Karpas-422 (cell line): ENCODE results near the gene CDKAL1. TPM values are rescaled to one million over a fixed set of nuclear protein-coding genes. Genes with fewer than 3 reads are reported as not detected.
"Not testable (repeated sequence)": the region's sequence is repeated elsewhere in the genome, so short reads cannot be mapped to it uniquely, and the experiment has no call there.

Source experiments
- DNase-seq: peaks from one replicate; pipeline ENCODE4 v3.0.0-alpha.2; 2015
- H2AFZ ChIP-seq: fragments of 200-600 bp; sonication (generic); 2 replicates; pipeline ENCODE4 v1.6.1; 2014; ENCODE audit warnings: antibody characterized with exemption, low read length, mixed read lengths
- H3K27ac ChIP-seq: fragments of 200-600 bp; sonication (generic); 2 replicates; pipeline ENCODE4 v1.5.1; 2014; ENCODE audit warnings: mild to moderate bottlenecking, low read length, moderate library complexity
- H3K27me3 ChIP-seq: fragments of 200-600 bp; sonication (generic); 2 replicates; pipeline ENCODE4 v1.6.1; 2014; ENCODE audit warnings: low read length, mixed read lengths
- H3K36me3 ChIP-seq: fragments of 200-600 bp; sonication (generic); 2 replicates; pipeline ENCODE4 v1.6.1; 2014; ENCODE audit warnings: low read length, mixed read lengths; ENCODE audit not compliant: insufficient read depth
- H3K4me1 ChIP-seq: fragments of 200-600 bp; sonication (generic); 2 replicates; pipeline ENCODE4 v1.6.1; 2014; ENCODE audit warnings: mild to moderate bottlenecking, low read length, mixed read lengths
- H3K4me2 ChIP-seq: fragments of 200-600 bp; sonication (generic); 2 replicates; pipeline ENCODE4 v1.6.1; 2014; ENCODE audit warnings: low read length, low read depth, mild to moderate bottlenecking; ENCODE audit not compliant: poor library complexity, severe bottlenecking
- H3K4me3 ChIP-seq: fragments of 200-600 bp; sonication (generic); 2 replicates; pipeline ENCODE4 v1.5.1; 2014; ENCODE audit warnings: mild to moderate bottlenecking, antibody characterized with exemption, low read length, mixed read lengths
- H3K79me2 ChIP-seq: fragments of 200-600 bp; sonication (generic); 2 replicates; pipeline ENCODE4 v1.6.1; 2014; ENCODE audit warnings: mild to moderate bottlenecking, low read length, mixed read lengths
- H3K9ac ChIP-seq: fragments of 200-600 bp; sonication (generic); 2 replicates; pipeline ENCODE4 v1.6.0; 2014; ENCODE audit warnings: low read length
- H3K9me2 ChIP-seq: fragments of 200-600 bp; sonication (generic), shearing (Covaris generic); replicated peaks from 2 replicates; pipeline ENCODE4 v1.6.0; 2014; ENCODE audit warnings: mild to moderate bottlenecking, low read length, moderate library complexity; ENCODE audit not compliant: insufficient read depth
- H3K9me3 ChIP-seq: fragments of 300-700, 200-600 bp; sonication (generic); 2 replicates; pipeline ENCODE4 v1.6.1; 2014; ENCODE audit warnings: low read length, mixed read lengths
- H4K20me1 ChIP-seq: fragments of 200-600 bp; sonication (generic); 2 replicates; pipeline ENCODE4 v1.6.1; 2014; ENCODE audit warnings: mild to moderate bottlenecking, antibody characterized with exemption, low read length, low read depth; ENCODE audit not compliant: insufficient read depth
- total RNA-seq: library from RNA; depleted of rRNA; stranded (reverse); fragments of >200 nt; shearing (Covaris generic); gene quantifications from 2 replicates; pipeline ENCODE4 v1.2.3, GENCODE V29; 2014; ENCODE audit warnings: low replicate concordance

Gene CDKAL1
- total RNA-seq, 1 experiment from 2014 or later: 23.7 TPM

- no peak overlapping the region for H3K4me3 ChIP-seq
- no peak overlapping the region for H3K27ac ChIP-seq
- H3K79me2 ChIP-seq: peaks cover 4% of the 10 kb centered on the region; the same call in 1 of the 2 replicates
- H3K9me2 ChIP-seq: no peaks in the 10 kb centered on the region
- H3K4me1 ChIP-seq: no peaks in the 10 kb centered on the region
- H4K20me1 ChIP-seq: peaks cover 9% of the 10 kb centered on the region; the same call in 1 of the 2 replicates
- H3K4me2 ChIP-seq: no peak overlapping the region
- no peaks in the 10 kb centered on the region for H3K27me3 ChIP-seq
- no peaks in the 10 kb centered on the region for H3K36me3 ChIP-seq
- H3K9ac ChIP-seq: no peak overlapping the region
- H3K9me3 ChIP-seq: no peaks in the 10 kb centered on the region
- H2AFZ ChIP-seq: no peak overlapping the region
- no peak for DNase-seq
Measured at GRCh38 chr6:20712011-20712410, 177.8 kb downstream of the CDKAL1 start.

- Histone ChIP-seq H3K9ac (no peak overlapping the region), H2AFZ (no peak overlapping the region), H3K27ac (no peak overlapping the region), H4K20me1 (no peaks in the 10 kb centered on the region), H3K79me2 (no peaks in the 10 kb centered on the region), H3K9me2 (no peaks in the 10 kb centered on the region), H3K4me3 (no peak overlapping the region), H3K27me3 (no peaks in the 10 kb centered on the region), H3K9me3 (no peaks in the 10 kb centered on the region), H3K4me2 (no peak overlapping the region), H3K36me3 (no peaks in the 10 kb centered on the region), H3K4me1 (0 out of 2 replicates have a peak, but pooled peaks cover 3% of the 10 kb centered on the region)
- DNase-seq: no peak
Measured at GRCh38 chr6:20715135-20715806, 181.0 kb downstream of the CDKAL1 start.

- no peaks in the 10 kb centered on the region for H3K36me3 ChIP-seq
- H3K4me1 ChIP-seq: 0 out of 2 replicates have a peak, but pooled peaks cover 3% of the 10 kb centered on the region
- H3K4me2 ChIP-seq: no peak overlapping the region
- no peak for DNase-seq
- no peaks in the 10 kb centered on the region for H4K20me1 ChIP-seq
- no peaks in the 10 kb centered on the region for H3K79me2 ChIP-seq
- no peaks in the 10 kb centered on the region for H3K9me3 ChIP-seq
- no peak overlapping the region for H2AFZ ChIP-seq
- H3K27ac ChIP-seq: no peak overlapping the region
- no peak overlapping the region for H3K9ac ChIP-seq
- no peaks in the 10 kb centered on the region for H3K9me2 ChIP-seq
- H3K4me3 ChIP-seq: no peak overlapping the region
- H3K27me3 ChIP-seq: no peaks in the 10 kb centered on the region
Measured at GRCh38 chr6:20716865-20717264, 182.6 kb downstream of the CDKAL1 start.

GRCh38 chr6:20717743-20718142 lies 183.5 kb downstream of the CDKAL1 start:
- Histone ChIP-seq H3K9me3 (no peaks in the 10 kb centered on the region), H3K4me3 (no peak overlapping the region), H3K9ac (no peak overlapping the region), H3K79me2 (no peaks in the 10 kb centered on the region), H3K27ac (no peak overlapping the region), H3K36me3 (no peaks in the 10 kb centered on the region), H3K4me2 (no peak overlapping the region), H3K27me3 (no peaks in the 10 kb centered on the region), H4K20me1 (no peaks in the 10 kb centered on the region), H3K4me1 (0 out of 2 replicates have a peak, but pooled peaks cover 3% of the 10 kb centered on the region), H3K9me2 (no peaks in the 10 kb centered on the region), H2AFZ (no peak overlapping the region)
- no peak for DNase-seq

GRCh38 chr6:20718705-20719653 lies 184.7 kb downstream of the CDKAL1 start:
- no peaks in the 10 kb centered on the region for H3K27me3 ChIP-seq
- H3K9me3 ChIP-seq: no peaks in the 10 kb centered on the region
- DNase-seq: no peak
- H3K4me2 ChIP-seq: no peak overlapping the region
- H4K20me1 ChIP-seq: no peaks in the 10 kb centered on the region
- H3K36me3 ChIP-seq: no peaks in the 10 kb centered on the region
- H3K9me2 ChIP-seq: no peaks in the 10 kb centered on the region
- H3K4me3 ChIP-seq: no peak overlapping the region
- H3K27ac ChIP-seq: no peak overlapping the region
- 0 out of 2 replicates have a peak, but pooled peaks cover 3% of the 10 kb centered on the region for H3K4me1 ChIP-seq
- H2AFZ ChIP-seq: no peak overlapping the region
- no peak overlapping the region for H3K9ac ChIP-seq
- no peaks in the 10 kb centered on the region for H3K79me2 ChIP-seq

DNA sequence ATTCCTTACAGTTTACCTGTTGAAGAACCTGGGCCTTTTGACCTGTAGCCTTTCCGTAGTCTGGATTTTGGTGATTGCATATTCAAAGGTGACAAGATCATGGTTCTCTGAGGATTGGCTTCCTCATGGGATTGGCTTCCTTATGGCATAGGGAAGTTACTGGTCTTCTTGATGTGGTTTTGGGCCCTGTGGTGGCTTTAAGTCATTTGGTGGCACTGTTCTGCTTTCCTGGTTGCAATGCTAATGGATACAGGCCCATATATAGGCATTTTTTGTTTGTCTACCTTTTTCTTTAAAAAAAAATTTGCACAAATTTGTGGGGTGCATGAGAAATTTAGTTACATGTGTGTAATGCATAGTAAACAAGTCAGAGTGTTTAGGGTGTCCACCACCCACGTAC lies 185.7 kb downstream of the CDKAL1 start:
- Histone ChIP-seq H3K4me1 (0 out of 2 replicates have a peak, but pooled peaks cover 3% of the 10 kb centered on the region), H3K9me3 (no peaks in the 10 kb centered on the region), H2AFZ (no peak overlapping the region), H3K9me2 (no peaks in the 10 kb centered on the region), H4K20me1 (no peaks in the 10 kb centered on the region), H3K27me3 (no peaks in the 10 kb centered on the region), H3K4me2 (no peak overlapping the region), H3K9ac (no peak overlapping the region), H3K36me3 (no peaks in the 10 kb centered on the region), H3K79me2 (no peaks in the 10 kb centered on the region), H3K27ac (no peak overlapping the region), H3K4me3 (no peak overlapping the region)
- no peak for DNase-seq

DNA sequence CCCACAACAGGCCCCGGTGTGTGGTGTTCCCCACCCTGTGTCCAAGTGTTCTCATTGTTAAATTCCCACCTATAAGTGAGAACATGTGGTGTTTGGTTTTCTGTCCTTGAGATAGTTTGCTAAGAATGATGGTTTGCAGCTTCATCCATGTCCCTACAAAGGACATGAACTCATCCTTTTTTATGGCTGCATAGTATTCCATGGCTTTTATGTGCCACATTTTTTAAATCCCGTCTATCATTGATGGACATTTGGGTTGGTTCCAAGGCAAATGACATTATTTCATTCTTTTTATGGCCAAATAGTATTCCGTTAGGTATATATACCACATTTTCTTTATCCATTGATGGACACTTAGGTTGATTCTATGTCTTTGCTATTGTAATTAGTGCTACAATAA lies 186.9 kb downstream of the CDKAL1 start:
- not testable (repeated sequence) for H3K4me3 ChIP-seq, H3K4me1 ChIP-seq, H3K27ac ChIP-seq, H3K4me2 ChIP-seq, H2AFZ ChIP-seq, H3K9me3 ChIP-seq, H3K9me2 ChIP-seq, H4K20me1 ChIP-seq, H3K27me3 ChIP-seq, H3K36me3 ChIP-seq, H3K9ac ChIP-seq, H3K79me2 ChIP-seq, DNase-seq

- Histone ChIP-seq H3K9me3 (no peaks in the 10 kb centered on the region), H3K9me2 (no peaks in the 10 kb centered on the region), H3K79me2 (peaks cover 1% of the 10 kb centered on the region; the same call in 1 of the 2 replicates), H4K20me1 (no peaks in the 10 kb centered on the region), H3K27ac (no peak overlapping the region), H3K4me3 (no peak overlapping the region), H3K4me2 (no peak overlapping the region), H3K36me3 (no peaks in the 10 kb centered on the region), H3K27me3 (no peaks in the 10 kb centered on the region), H3K4me1 (peaks cover 5% of the 10 kb centered on the region; the same call in 1 of the 2 replicates), H2AFZ (no peak overlapping the region), H3K9ac (no peak overlapping the region)
- DNase-seq: no peak
Measured at GRCh38 chr6:20722455-20722854, 188.2 kb downstream of the CDKAL1 start.
